ENCODE measurements around the gene CRISPLD2.

DNA sequence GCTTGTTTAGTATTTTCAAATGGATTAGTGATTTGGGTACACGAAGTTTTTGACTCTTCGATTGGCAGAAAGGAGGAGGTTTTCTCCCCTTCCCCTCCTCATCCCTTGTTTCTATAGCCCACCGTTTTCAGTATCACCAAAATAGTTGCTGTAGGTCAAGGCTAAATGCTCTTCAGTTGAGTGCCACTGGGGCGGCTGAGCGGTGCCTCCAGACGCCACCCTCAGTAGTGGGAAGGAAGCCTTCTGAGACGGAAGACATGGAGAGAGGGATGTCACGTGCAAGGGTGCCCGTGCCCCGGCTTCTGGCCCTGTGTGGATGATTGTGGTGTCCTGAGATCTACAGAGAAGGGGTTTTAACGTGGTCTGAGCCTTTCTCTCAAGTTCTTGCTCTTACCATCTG, 39.7 kb upstream of the CRISPLD2 start:
- TF ChIP-seq, protein P1, sequence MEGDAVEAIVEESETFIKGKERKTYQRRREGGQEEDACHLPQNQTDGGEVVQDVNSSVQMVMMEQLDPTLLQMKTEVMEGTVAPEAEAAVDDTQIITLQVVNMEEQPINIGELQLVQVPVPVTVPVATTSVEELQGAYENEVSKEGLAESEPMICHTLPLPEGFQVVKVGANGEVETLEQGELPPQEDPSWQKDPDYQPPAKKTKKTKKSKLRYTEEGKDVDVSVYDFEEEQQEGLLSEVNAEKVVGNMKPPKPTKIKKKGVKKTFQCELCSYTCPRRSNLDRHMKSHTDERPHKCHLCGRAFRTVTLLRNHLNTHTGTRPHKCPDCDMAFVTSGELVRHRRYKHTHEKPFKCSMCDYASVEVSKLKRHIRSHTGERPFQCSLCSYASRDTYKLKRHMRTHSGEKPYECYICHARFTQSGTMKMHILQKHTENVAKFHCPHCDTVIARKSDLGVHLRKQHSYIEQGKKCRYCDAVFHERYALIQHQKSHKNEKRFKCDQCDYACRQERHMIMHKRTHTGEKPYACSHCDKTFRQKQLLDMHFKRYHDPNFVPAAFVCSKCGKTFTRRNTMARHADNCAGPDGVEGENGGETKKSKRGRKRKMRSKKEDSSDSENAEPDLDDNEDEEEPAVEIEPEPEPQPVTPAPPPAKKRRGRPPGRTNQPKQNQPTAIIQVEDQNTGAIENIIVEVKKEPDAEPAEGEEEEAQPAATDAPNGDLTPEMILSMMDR (IDR thresholded peaks at IDR 0.05; ENCODE audit: low read depth, low read length): no peak
- no peak for TF ChIP-seq EZH2phosphoT487 (IDR thresholded peaks at IDR 0.05; ENCODE audit: low read depth)

All from OCI-LY3 (cell line).